HG03457 (cell line): ENCODE results near the gene CDH4.
"Not testable (repeated sequence)": the region's sequence is repeated elsewhere in the genome, so short reads cannot be mapped to it uniquely, and the experiment has no call there.

Experiments
- ATAC-seq: cut with Tn5 transposase; IDR thresholded peaks from one replicate; pipeline ENCODE4 v1.9.1; 2021; ENCODE audit warnings: moderate number of reproducible peaks; ENCODE audit not compliant: unreplicated experiment

CDH4 gene

DNA sequence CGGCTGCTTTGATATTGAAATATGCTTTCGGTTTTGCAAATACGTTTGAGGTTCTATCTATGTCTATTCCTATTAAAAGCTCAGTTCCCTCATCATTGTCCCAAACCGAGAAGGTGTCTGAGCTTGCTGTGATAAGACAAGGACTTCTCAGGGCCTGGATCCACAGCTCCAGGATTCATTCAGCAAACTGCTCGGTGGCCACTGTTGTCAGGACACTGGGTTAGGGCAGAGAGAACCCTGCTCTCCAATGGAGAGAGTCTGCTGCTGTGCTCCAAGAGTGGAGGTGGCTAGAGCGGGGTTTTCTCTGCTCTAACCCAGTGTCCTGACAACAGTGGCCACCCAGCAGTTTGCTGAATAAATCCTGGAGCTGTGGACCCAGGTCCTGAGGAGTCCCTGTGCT lies 198.5 kb downstream of the CDH4 start:
- ATAC-seq, result no peak

DNA sequence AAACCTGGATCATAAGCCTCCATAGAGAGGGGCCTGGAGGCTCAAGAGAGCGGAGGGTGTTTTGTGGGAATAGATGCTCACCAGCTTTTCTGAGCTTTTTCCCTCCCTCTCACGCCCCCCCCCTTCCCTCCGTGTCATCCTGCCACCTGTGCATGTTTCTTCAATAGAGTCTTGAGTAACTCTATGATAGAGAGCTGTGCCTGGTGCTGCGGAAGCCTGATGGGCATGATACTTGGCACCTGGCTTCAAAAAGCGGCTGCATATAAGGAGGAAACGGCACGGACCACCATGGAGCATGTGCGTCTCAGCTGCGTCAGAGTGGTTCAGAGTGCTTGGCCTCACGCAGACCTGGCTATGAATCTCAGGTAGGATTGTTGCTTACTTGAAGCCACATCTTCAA lies 198.9 kb downstream of the CDH4 start:
- ATAC-seq, result no peak

DNA sequence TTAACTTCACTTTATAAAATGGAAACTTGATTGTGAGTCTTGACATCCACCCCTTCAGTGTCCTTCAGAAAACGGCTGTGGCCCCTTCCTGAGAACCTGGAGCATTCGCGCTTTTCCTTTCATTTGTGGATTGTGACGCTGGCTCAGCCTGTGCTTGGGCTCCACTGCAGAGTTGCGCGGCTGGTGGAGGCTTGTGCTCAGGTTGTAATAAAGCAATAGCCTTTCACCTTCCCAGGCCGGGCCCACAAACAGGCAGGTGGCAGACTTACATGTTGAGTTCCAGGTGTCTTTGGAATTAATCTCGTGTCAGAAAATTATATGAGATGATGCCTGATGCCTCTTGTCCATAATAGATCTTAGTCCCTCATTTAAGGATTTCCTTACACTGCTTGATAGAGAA lies 199.9 kb downstream of the CDH4 start:
- ATAC-seq, result no peak

DNA sequence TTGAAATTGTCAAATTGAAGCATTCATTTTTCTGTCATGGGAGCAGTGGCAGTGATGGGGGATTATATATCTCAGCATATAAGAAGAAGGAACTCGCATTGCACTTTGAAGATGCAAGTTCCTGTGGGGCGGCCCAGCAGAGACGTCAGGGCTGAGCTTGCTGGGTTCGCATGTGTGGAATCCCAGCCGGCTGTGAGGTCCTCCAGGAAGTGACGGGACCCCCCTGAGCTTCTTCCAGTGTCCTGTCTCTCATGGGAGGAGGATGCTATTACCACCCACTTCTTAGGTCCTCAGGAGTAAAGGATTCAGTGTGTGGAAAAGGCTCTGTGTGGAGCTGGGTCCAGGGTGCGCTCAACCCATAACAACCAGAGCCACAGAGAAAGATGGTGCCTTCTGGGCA lies 201.2 kb downstream of the CDH4 start:
- ATAC-seq, result no peak

DNA sequence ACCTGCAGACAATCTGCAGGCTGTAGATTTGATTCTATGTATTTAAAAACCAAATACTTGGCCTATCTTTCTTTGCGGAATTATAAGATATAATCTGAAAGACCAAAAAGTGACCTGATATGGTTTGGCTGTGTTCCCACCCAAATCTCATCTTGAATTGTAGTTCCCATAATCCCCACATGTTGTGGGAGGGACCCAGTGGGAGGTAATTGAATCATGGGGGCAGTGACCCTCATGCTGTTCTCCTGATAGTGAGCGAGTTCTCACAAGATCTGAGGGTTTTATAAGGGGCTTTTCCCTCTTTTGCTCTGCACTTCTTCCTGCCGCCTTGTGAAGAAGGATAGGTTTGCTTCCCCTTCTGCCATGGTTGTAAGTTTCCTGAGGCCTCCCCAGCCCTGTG lies 201.6 kb downstream of the CDH4 start:
- not testable (repeated sequence) for ATAC-seq

DNA sequence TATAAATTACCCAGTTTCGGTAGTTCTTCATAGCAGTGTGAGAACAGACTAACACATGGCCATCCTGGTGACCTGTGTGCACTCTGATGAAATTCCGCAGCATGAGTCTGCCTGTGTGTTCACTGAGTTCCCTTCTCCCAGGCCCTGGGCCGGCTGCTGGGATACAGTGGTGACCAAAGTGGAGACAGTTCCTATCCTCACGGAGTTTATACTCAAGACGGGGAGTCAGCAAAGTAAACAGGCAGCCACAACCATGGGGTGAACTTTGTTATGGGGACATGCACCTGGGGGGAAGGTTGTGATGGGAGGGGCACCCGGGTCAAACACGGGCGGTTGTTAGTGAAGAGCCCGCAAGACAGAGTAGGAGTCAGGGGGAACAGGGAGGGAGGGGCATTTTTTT lies 202.0 kb downstream of the CDH4 start:
- no peak for ATAC-seq

DNA sequence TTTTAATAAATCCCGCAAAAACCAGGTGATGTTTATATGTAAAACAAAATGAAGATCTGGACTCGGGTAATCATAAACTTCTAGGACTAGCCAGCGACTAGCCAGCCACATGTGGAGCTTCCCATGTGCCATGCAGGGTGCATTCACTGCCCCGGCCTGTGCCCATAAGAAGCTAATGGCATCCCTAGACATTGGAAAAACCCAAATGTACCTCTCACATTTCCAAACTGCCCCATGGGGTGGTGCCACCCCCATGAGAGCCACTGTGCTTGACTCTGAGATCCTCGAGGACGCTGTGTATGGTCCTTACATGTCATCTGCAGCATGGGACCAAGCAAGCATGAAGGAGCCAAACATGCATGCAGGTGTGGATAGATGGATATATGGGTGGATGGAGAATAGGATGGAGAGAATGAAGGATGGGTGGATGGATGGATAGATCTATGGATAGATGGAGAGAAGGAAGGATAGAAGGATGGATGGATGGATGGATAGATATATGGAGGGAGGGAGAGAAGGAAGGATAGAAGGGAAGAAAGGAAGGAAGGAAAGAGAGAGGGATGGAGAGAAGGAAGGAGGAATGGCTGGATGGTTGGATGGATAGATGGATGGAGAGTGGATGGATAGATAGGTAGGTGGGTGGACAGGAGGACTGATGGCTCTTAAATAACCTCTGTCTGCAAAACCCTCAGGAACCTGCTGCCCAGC lies 203.6 kb downstream of the CDH4 start:
- ATAC-seq, result no peak

DNA sequence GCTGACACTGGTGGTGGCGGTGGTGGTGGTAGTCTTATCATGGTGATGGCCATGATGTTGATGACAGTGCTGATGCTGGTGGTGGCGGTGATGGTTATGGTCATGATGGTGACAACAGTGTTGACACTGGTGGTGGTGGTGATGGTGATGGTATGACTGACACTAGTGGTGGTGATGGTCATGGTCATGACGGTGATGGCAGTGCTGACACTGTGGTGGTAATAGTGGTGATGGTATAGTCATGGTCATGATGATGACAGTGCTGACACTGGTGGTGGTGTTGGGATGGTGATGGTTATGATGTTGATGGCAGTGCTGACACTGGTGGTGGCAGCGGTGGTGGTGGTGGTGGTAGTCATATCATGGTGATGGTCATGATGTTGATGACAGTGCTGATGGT lies 205.7 kb downstream of the CDH4 start:
- ATAC-seq, result no peak

DNA sequence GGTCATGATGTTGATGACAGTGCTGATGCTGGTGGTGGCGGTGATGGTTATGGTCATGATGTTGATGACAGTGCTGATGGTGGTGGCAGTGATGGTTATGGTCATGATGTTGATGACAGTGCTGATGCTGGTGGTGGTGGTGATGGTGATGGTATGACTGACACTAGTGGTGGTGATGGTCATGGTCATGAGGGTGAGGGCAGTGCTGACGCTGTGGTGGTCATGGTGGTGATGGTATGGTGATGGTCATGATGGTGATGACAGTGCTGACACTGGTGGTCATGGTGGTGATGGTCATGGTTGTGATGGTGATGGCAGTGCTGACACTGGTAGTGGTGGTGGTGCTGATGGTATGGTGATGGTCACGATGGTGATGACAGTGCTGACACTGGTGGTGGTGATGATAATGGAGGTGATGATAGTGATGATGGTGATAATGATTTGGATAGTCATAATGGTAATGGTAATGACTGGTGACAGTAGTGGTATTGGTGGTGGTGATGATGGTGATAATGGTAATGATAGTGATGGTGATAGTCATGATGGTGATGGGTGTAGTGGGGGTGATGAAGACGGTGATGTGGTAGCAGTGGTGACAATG lies 206.2 kb downstream of the CDH4 start:
- no peak for ATAC-seq

DNA sequence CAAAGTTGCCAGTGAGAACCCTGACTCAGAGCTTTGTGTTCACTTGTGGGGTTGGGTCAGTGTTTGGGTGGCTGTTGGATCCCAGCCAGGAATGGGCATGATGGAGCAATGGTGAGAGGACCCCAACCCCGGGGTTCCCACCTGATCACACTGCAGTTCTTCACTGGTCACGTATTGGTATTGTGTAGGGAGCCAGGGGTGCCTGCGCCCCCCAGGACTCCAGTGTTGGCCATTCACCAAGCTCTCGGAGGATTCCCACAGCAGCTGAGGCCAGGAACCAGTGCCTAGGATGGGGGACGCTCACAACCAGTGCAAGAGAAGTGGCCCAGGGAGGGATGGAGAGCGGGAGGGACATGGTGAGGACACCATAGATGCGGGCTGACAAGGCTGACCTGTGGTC lies 207.2 kb downstream of the CDH4 start:
- no peak for ATAC-seq

DNA sequence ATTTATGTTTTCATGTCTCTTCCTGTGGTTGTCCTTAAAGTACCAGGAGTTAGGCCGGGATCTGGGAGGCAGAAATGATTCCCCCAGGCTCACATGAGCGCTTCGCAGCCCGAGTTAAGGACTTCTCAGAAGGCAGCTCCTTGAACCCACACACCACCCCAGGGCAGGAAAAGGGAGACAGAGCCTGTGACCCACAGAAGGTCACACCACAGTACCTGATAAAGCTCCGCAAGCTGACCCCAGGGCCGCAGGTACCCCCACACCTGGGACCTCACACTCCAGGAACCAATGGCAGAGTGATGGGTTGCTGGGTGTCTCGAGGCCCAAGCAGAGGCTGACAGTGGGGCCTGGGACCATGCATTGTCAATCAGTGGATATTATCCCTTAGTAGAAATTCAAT lies 207.6 kb downstream of the CDH4 start:
- ATAC-seq, result no peak

DNA sequence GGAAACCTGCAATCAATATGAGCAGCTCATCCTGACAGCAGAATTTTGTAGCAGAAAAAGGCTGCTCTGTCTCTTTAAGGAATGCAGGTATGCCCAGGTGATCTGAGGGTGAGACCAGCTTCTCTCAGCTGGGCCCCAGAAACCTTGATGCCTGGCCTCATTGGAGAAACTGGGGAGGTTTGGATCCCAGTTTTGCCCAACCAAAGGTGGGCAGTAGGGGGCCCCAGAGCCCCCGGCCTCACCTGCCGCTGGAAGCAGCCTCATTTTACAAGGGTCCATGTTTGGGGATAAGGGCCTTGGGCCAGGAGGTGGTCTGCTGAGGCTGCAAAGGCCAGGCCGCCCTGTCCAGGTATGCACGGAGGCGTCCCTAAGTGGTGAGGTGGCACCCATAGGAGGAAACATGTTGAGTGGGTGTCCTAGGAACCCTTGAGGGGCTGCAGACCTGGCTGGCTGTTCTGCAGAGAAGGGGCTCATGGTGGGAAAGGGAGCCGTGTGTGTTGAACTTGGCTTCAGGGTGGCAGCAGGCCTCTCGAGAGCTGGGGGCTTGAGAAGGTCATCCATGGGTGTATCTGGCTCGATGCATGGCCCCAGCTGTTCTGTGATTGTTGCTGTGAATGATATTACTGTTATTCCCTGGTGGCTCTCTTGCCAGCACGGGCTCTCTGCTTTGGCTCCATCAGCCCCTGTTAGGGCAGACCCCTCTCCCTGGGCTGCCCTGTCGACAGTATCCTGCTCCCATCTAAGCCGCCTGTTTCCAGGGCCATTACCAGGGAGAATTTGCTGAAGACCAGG lies 208.4 kb downstream of the CDH4 start:
- no peak for ATAC-seq

DNA sequence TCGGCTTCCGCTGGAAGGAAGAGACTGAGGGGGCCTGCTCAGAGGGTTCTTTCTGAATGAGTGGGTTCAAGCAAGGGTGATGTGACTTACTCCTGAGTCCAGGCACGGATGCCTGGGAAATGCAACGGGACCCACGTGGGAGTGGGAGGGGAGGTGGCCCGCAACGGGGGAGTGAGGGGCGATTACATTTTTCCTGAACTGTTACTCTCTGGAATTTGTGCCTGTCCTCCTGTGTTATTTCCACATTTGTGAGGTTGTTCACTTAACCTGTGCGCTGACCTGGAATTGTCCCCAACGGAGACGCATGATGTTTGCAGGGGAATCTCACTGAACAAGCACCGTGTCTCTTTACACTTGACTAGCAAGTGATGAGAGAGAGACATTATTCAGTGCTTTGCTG lies 209.4 kb downstream of the CDH4 start:
- ATAC-seq, result no peak

DNA sequence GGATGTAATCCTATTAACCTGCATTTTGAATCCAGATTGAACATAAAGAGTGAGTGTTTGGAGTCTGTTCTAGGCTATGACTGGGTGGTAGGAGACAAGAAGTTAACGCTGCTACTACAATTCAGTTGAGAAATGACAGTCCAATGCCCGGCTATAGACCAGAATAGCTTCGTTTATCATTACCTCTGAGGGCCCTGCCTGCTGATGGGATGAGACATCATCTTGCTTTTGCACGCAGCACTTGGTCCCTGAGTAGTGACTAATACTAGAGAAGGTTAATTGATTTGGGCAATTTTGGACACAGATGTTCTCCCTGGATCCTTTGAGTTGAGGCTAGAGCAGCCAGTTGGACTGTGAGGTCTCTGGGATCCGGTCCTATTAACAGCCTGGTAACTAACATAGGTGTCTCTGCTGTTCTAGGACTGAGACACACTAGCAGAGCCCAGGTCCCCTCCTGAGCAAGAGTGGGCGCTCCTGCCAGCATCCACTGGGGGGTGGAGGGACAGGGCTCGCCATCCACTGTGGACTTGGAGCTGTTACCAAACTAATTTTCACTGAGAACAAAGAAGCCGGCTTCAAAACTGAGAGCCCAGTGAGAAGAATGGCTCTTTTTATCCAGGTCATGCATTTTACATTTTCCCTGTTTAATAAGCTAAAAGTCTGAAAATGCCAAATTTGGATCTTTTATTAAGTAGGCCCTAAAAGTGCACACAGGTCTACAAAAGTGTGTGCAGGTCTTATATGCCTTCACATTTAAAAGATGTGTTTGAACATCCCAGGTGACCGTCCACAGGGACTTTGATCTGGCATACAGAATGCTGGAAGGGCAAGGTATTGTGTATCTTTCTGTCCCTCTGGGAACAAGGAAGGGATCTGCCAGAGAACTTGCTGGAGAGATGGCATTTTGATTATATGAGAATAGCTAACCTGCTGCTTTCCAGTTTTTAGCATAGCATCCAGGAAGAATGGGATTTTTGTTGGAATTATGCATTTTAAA lies 212.5 kb downstream of the CDH4 start:
- no peak for ATAC-seq

DNA sequence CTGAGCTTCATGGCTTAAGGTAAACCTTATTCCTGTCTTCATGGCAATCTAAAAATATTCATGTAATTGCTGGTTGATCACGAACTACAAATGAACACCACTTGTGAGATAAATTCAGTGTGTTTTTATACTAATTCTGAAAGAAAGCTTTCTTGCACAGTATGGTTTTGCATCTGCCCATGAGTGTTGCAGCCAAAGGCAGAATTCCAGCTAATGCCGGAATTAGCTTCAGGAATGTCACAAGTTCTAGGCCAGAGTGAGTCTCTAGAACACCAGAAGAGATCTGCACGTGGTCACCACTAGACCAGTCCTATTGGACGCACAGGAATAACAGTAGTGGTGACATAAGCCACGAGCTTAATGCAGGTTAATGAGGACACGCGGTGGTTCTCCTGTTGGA lies 223.7 kb downstream of the CDH4 start:
- no peak for ATAC-seq

DNA sequence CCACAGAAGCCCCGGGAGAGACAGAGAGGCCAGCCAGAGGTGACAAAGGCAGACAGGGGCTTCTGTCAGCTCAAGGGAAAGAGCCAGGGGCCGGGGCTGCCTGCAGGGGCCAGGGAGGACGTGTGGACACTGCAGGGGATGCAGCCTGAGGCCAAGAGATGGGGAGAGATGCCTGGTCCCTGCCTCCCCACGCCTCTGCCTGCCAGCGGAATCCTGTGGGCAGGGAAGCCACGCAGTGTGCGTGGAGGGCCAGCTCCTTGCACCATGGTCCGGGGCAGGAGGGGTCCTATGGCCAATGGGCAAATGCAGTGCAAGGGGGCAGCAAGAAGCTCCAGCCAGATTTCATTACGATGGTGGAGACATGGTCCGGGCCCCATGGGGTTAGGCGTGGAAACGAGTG lies 224.9 kb downstream of the CDH4 start:
- no peak for ATAC-seq

DNA sequence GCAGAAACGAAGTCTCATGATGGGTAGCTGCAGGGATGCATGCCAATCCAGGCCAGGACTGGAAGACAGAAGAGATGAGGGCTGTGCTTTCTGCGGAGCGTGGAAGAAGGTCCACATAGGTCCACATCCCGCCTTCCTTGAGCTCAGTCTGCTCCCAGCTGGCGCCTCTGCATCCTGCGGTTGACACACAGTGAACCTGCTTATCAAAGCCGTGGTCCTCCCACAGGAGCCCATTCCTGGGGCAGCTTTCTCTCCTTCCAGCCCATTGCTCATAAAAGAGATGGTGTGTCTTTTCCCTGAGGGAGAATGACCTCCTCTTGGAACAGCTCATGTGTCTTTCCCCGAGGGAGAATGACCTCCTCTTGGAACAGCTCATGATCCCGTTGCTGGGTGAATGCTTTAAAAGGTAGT lies 225.4 kb downstream of the CDH4 start:
- no peak for ATAC-seq

DNA sequence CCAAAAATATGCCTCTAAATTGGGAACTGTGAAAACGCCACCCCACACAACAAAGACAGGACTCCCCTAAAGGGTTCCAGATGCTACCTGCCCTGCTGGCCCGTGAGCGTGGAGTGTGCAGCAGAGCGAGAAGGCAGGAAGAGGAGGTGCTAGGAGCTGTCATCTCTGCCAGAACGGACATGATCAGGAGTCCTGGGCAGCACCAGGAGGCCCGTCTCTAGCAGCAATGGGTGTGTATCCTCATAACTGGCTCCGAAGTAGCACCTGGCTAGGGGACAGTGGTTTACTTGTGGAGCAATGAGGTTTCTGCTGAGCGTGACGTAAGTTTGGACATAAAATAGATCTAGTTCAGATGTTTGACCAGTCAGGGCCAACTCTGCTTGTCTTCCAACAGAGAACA lies 226.0 kb downstream of the CDH4 start:
- no peak for ATAC-seq

DNA sequence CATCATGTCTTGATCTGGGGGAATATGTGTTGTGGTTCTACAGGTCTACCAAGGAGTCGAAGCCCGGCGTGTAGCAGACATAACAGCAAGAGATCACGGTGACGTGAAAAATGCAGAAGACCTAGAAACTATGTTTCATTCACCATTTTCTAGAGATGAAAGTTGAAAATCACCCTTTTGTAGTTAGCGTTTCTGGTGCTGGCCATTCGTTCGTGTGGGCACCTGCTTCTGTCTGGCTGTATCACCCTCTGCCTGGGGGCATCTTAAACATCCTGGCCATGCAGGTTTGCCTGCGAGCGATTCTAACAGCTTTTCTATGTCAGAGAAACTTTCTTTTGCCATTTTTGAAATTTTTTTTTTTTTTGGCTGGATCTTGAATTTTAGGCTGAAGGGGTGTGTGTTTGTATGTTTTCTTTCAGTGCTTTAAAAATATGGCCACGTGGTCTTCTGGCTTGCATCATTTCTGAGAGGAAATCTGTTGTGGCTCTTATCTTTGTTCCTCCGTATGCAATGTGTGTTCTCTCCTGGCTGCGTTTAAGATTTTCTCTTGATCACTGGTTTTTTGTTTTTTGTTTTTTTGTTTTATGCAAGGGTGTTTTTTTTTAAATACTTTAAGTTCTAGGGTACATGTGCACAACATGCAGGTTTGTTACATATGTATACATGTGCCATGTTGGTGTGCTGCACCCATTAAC lies 226.7 kb downstream of the CDH4 start:
- no peak for ATAC-seq

DNA sequence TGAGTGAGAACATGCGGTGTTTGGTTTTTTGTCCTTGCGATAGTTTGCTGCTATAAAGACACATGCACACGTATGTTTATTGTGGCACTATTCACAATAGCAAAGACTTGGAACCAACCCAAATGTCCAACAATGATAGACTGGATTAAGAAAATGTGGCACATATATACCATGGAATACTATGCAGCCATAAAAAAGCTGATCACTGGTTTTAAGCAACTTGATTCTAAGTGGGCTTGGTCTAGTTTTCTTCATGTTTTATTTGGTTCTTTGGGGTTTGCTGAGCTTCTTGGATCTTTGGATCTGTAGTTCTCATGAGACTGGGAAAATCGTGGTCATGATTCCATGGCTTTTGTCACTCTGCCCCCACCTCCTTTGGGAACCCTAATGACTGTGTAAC lies 227.4 kb downstream of the CDH4 start:
- not testable (repeated sequence) for ATAC-seq
